Mesenchymal stem cell (in vitro differentiated cells and primary cell): ENCODE measurements around the gene LCN6.

ENCODE experiments used
- DNase-seq: peaks from one replicate; pipeline ENCODE4 v3.0.0-alpha.2; 2013
- H2AFZ ChIP-seq: one replicate; pipeline ENCODE4 v1.6.1; 2013; ENCODE audit warnings: low read depth, mild to moderate bottlenecking, control low read depth, inconsistent platforms, low read length, moderate library complexity
- H2AK5ac ChIP-seq: 2 replicates; pipeline ENCODE4 v1.6.1; 2013; ENCODE audit warnings: low read length, moderate library complexity, mild to moderate bottlenecking, inconsistent platforms; ENCODE audit not compliant: severe bottlenecking
- H2BK120ac ChIP-seq: one replicate; pipeline ENCODE4 v1.6.1; 2013; ENCODE audit warnings: low read depth, mild to moderate bottlenecking, inconsistent platforms, low read length, moderate library complexity
- H2BK12ac ChIP-seq, 2 experiments: one replicate each; pipeline ENCODE4 v1.6.1; 2013; ENCODE audit warnings: inconsistent platforms in 2 of 2, low read length in 2 of 2, mild to moderate bottlenecking in 2 of 2, moderate library complexity in 2 of 2, control low read depth in 1 of 2
- H2BK15ac ChIP-seq: one replicate; pipeline ENCODE4 v1.6.1; 2013; ENCODE audit warnings: mild to moderate bottlenecking, low read depth, inconsistent platforms; ENCODE audit not compliant: poor library complexity, severe bottlenecking
- H2BK5ac ChIP-seq: 2 replicates; pipeline ENCODE4 v1.6.1; 2013; ENCODE audit warnings: low read depth, mild to moderate bottlenecking, low read length, control low read depth, inconsistent platforms; ENCODE audit not compliant: poor library complexity, severe bottlenecking
- H3K14ac ChIP-seq, 2 experiments: one replicate each; pipeline ENCODE4 v1.6.1; 2013; ENCODE audit warnings: inconsistent platforms in 2 of 2, low read length in 2 of 2, control low read depth in 1 of 2, mild to moderate bottlenecking in 1 of 2, moderate library complexity in 1 of 2
- H3K18ac ChIP-seq, 2 experiments: one replicate each; pipeline ENCODE4 v1.6.1; 2013; ENCODE audit warnings: inconsistent platforms in 2 of 2, low read length in 2 of 2, control low read depth in 1 of 2, low read depth in 1 of 2, mild to moderate bottlenecking in 1 of 2
- H3K23ac ChIP-seq, 2 experiments: one replicate each; pipeline ENCODE4 v1.6.1; 2013; ENCODE audit warnings: inconsistent platforms in 2 of 2, low read length in 2 of 2, mild to moderate bottlenecking in 2 of 2, moderate library complexity in 2 of 2, control low read depth in 1 of 2
- H3K27ac ChIP-seq: 2 replicates; pipeline ENCODE4 v1.5.1; 2013; ENCODE audit warnings: mild to moderate bottlenecking, moderate library complexity, low read length, control low read depth, inconsistent platforms; ENCODE audit not compliant: poor library complexity, severe bottlenecking
- H3K27me3 ChIP-seq, 2 experiments: 2 replicates each; pipeline versions ENCODE4 v1.6.1 to v1.7.0; 2013; ENCODE audit warnings: low read length in 2 of 2, mild to moderate bottlenecking in 2 of 2, moderate library complexity in 2 of 2, control low read depth in 1 of 2, inconsistent platforms in 1 of 2; ENCODE audit not compliant: control insufficient read depth in 1 of 2, insufficient read depth in 1 of 2
- H3K36me3 ChIP-seq, 2 experiments: 2 replicates each; pipeline versions ENCODE4 v1.6.1 to v1.7.0; 2013; ENCODE audit warnings: low read length in 2 of 2, control low read depth in 1 of 2, inconsistent platforms in 1 of 2, low read depth in 1 of 2, mild to moderate bottlenecking in 1 of 2; ENCODE audit not compliant: insufficient read depth in 2 of 2, control insufficient read depth in 1 of 2
- H3K4ac ChIP-seq, 2 experiments: one replicate each; pipeline ENCODE4 v1.6.1; 2013; ENCODE audit warnings: inconsistent platforms in 2 of 2, low read length in 2 of 2, mild to moderate bottlenecking in 2 of 2, moderate library complexity in 2 of 2, control low read depth in 1 of 2, low read depth in 1 of 2
- H3K4me1 ChIP-seq: 2 replicates; pipeline ENCODE4 v1.6.1; 2013; ENCODE audit warnings: low read depth, low read length, control low read depth; ENCODE audit not compliant: control insufficient read depth, insufficient read depth
- H3K4me2 ChIP-seq: 2 replicates; pipeline ENCODE4 v1.6.1; 2013; ENCODE audit warnings: low read length, mild to moderate bottlenecking, inconsistent platforms; ENCODE audit not compliant: poor library complexity, severe bottlenecking
- H3K4me3 ChIP-seq, 2 experiments: 2 replicates each; pipeline versions ENCODE4 v1.5.1 to v1.7.0; 2013; ENCODE audit warnings: low read length in 2 of 2, mild to moderate bottlenecking in 2 of 2, control low read depth in 1 of 2, low read depth in 1 of 2; ENCODE audit not compliant: insufficient read depth in 1 of 2
- H3K79me1 ChIP-seq: replicated peaks from 2 replicates; pipeline ENCODE4 v1.6.1; 2013; ENCODE audit warnings: mild to moderate bottlenecking, control low read depth, low read length, inconsistent platforms; ENCODE audit not compliant: poor library complexity, severe bottlenecking
- H3K9ac ChIP-seq: 2 replicates; pipeline ENCODE4 v1.7.0; 2013; ENCODE audit warnings: mild to moderate bottlenecking, low read length, moderate library complexity
- H3K9me3 ChIP-seq: 2 replicates; pipeline ENCODE4 v1.7.0; 2013; ENCODE audit warnings: mild to moderate bottlenecking, low read length; ENCODE audit not compliant: control insufficient read depth
- H4K8ac ChIP-seq: one replicate; pipeline ENCODE4 v1.6.1; 2013; ENCODE audit warnings: inconsistent platforms, mild to moderate bottlenecking, low read length, moderate library complexity
- H4K91ac ChIP-seq: one replicate; pipeline ENCODE4 v1.6.1; 2013; ENCODE audit warnings: mild to moderate bottlenecking, low read length, inconsistent platforms
- WGBS: methylation state at CpG from one replicate; pipeline ENCODE4 v1.1.7; 2013; ENCODE audit warnings: mixed read lengths; 5-methylcytosine and 5-hydroxymethylcytosine counted together

Gene LCN6

GRCh38 chr9:136794281-136794999 is 46.1 kb upstream of the LCN6 start:
- Histone ChIP-seq H3K27ac (no peak overlapping the region), H3K14ac (no peak overlapping the region), H3K18ac (no peak overlapping the region), H2AFZ (no peak overlapping the region), H2BK120ac (no peak overlapping the region), H3K4me1 (peaks cover 17% of the 10 kb centered on the region), H4K8ac (no peak overlapping the region), H2BK5ac (no peak overlapping the region), H3K4me2 (no peak overlapping the region), H3K4ac (no peak overlapping the region), H3K36me3 (peaks cover 10 to 24% of the 10 kb centered on the region in 2 experiments), H3K79me1 (peaks cover 21% of the 10 kb centered on the region), H2AK5ac (no peak overlapping the region), H3K4me3 (no peak overlapping the region), H3K9ac (no peak overlapping the region), H3K9me3 (no peaks in the 10 kb centered on the region), H4K91ac (no peak overlapping the region), H2BK15ac (peak overlapping the region; percentile 37), H3K27me3 (peaks cover 21 to 36% of the 10 kb centered on the region in 2 experiments), H3K23ac (peak overlapping the region in 1 of 2 experiments; percentile 41), H2BK12ac (no peak overlapping the region)
- DNase-seq, result no peak
- WGBS, result 96% methylated on average over 14 of the region's 14 CpGs

- Histone ChIP-seq H3K4me3 (no peak overlapping the region), H2BK12ac (peak overlapping the region in 1 of 2 experiments; percentile 35), H2BK5ac (no peak overlapping the region), H4K91ac (peak overlapping the region; percentile 43), H3K79me1 (peaks cover 21% of the 10 kb centered on the region), H3K9me3 (no peaks in the 10 kb centered on the region), H4K8ac (no peak overlapping the region), H3K18ac (no peak overlapping the region), H2AK5ac (no peak overlapping the region), H3K23ac (no peak overlapping the region), H3K9ac (no peak overlapping the region), H3K27me3 (peaks cover 9 to 25% of the 10 kb centered on the region in 2 experiments), H3K4me1 (peaks cover 16% of the 10 kb centered on the region), H3K14ac (no peak overlapping the region), H3K4me2 (no peak overlapping the region), H3K36me3 (peaks cover 10 to 24% of the 10 kb centered on the region in 2 experiments), H3K27ac (no peak overlapping the region), H2BK15ac (no peak overlapping the region), H2AFZ (no peak overlapping the region), H2BK120ac (no peak overlapping the region), H3K4ac (no peak overlapping the region)
- WGBS, result 85% methylated on average over 15 of the region's 17 CpGs
- no peak for DNase-seq
Observed at GRCh38 chr9:136793086-136793946, 45.0 kb upstream of the LCN6 start.

- peak overlapping the region in 1 of 2 experiments; percentile 91 for H3K4me3 ChIP-seq
- DNase-seq, result no peak
- no peak overlapping the region for H2AFZ ChIP-seq
- peak overlapping the region in 1 of 2 experiments; percentile 87 for H3K4ac ChIP-seq
- no peak overlapping the region for H3K27ac ChIP-seq
- WGBS, result 93% methylated on average over 12 of the region's 15 CpGs
- peak overlapping the region; percentile 43 for H4K91ac ChIP-seq
- H3K14ac ChIP-seq, result peak overlapping the region in 1 of 2 experiments; percentile 71
- H3K4me2 ChIP-seq, result peak overlapping the region; percentile 80
- peaks cover 10 to 24% of the 10 kb centered on the region in 2 experiments for H3K36me3 ChIP-seq
- H3K9me3 ChIP-seq, result no peaks in the 10 kb centered on the region
- peak overlapping the region in 1 of 2 experiments; percentile 66 for H3K23ac ChIP-seq
- no peak overlapping the region for H4K8ac ChIP-seq
- H3K9ac ChIP-seq, result peak overlapping the region; percentile 91
- peaks cover 16% of the 10 kb centered on the region for H3K4me1 ChIP-seq
- no peak overlapping the region for H2AK5ac ChIP-seq
- H3K79me1 ChIP-seq, result peaks cover 21% of the 10 kb centered on the region
- no peak overlapping the region for H2BK120ac ChIP-seq
- peak overlapping the region in 1 of 2 experiments; percentile 9 for H3K18ac ChIP-seq
- H3K27me3 ChIP-seq, result peaks cover 8 to 21% of the 10 kb centered on the region in 2 experiments
- no peak overlapping the region for H2BK15ac ChIP-seq
- H2BK12ac ChIP-seq, result peak overlapping the region in 1 of 2 experiments; percentile 57
- no peak overlapping the region for H2BK5ac ChIP-seq
Observed at GRCh38 chr9:136792321-136793085, 44.2 kb upstream of the LCN6 start.
